ENCODE data around the gene PITPNM3. TPM values are rescaled to one million over a fixed set of nuclear protein-coding genes. Genes with fewer than 3 reads are reported as not detected.

The PITPNM3 gene
- total RNA-seq, 2 donors from 2014 or later, result 1.3 to 3.4 TPM

DNA sequence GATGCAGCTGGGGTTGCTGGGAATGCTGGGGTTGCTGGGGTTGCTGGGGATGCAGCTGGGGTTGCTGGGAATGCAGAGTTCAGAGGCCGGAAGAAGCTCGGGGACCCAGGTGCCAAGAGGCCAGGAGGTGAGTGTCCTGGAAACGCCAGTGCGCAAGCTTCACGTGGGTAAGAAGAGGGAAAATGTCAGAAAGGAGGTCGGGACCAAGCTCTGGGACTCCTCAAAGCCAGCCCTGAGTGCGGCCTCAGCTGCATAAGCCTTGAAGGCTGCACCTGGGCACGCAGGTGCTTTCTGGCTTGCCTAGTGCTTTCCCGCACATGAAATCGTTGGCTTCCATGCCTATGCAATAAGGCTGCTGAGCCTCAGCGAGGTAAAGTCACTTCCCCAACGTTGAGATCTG lies 48.3 kb downstream of the PITPNM3 start:
- no peak for TF ChIP-seq POLR2A (IDR thresholded peaks at IDR 0.05)
- TF ChIP-seq, protein P1, sequence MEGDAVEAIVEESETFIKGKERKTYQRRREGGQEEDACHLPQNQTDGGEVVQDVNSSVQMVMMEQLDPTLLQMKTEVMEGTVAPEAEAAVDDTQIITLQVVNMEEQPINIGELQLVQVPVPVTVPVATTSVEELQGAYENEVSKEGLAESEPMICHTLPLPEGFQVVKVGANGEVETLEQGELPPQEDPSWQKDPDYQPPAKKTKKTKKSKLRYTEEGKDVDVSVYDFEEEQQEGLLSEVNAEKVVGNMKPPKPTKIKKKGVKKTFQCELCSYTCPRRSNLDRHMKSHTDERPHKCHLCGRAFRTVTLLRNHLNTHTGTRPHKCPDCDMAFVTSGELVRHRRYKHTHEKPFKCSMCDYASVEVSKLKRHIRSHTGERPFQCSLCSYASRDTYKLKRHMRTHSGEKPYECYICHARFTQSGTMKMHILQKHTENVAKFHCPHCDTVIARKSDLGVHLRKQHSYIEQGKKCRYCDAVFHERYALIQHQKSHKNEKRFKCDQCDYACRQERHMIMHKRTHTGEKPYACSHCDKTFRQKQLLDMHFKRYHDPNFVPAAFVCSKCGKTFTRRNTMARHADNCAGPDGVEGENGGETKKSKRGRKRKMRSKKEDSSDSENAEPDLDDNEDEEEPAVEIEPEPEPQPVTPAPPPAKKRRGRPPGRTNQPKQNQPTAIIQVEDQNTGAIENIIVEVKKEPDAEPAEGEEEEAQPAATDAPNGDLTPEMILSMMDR (IDR thresholded peaks at IDR 0.05), result no peak
- H3K36me3 ChIP-seq (replicated peaks in 1 of 2; ENCODE audit: insufficient read depth in 1 of 2, low read depth in 2 of 2), result no peaks in the 10 kb centered on the region
- peaks cover 20% of the 10 kb centered on the region for H3K4me1 ChIP-seq
- intact Hi-C loops (cut with DNase I), result no loop called here
- ATAC-seq (no peak), DNase-seq (no peak)
- H3K27ac ChIP-seq, result no peak overlapping the region
- WGBS, 2 donors, result 69 to 83% methylated on average over 8 to 12 of the region's 12 CpGs
- no peak overlapping the region for H3K4me3 ChIP-seq
- H3K27me3 ChIP-seq, result no peaks in the 10 kb centered on the region
- no peaks in the 10 kb centered on the region for H3K9me3 ChIP-seq

DNA sequence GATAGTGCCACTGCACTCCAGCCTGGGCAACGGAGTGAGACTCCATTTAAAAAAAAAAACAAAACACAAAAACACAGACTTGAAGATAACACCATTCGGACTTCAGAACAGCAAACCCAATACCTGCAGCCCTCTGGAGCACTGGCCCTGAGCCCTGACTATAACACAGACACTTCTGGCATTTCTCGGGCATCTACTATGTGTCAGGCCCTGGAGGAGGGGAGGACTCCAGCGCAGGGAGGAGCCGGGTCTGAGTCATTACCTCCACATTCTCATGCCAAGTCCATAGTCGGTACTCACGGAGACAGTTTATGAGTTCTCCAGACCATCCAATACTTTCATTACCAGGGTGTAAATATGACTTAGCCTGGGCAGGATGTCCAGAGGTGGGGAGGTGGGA lies 48.8 kb downstream of the PITPNM3 start:
- H3K27me3 ChIP-seq, result no peaks in the 10 kb centered on the region
- no peak for DNase-seq
- no peaks in the 10 kb centered on the region for H3K9me3 ChIP-seq
- intact Hi-C loops (cut with DNase I), result no loop called here
- TF ChIP-seq POLR2A (IDR thresholded peaks at IDR 0.05), result no peak
- TF ChIP-seq, protein P1 (IDR thresholded peaks at IDR 0.05), result no peak
- H3K36me3 ChIP-seq (replicated peaks in 1 of 2; ENCODE audit: insufficient read depth in 1 of 2, low read depth in 2 of 2), result no peaks in the 10 kb centered on the region
- H3K4me3 ChIP-seq, result no peak overlapping the region
- ATAC-seq, result no peak
- no peak overlapping the region for H3K27ac ChIP-seq
- peaks cover 20% of the 10 kb centered on the region for H3K4me1 ChIP-seq
- WGBS, 2 donors, result 66 to 72% methylated on average over 7 of the region's 7 CpGs

DNA sequence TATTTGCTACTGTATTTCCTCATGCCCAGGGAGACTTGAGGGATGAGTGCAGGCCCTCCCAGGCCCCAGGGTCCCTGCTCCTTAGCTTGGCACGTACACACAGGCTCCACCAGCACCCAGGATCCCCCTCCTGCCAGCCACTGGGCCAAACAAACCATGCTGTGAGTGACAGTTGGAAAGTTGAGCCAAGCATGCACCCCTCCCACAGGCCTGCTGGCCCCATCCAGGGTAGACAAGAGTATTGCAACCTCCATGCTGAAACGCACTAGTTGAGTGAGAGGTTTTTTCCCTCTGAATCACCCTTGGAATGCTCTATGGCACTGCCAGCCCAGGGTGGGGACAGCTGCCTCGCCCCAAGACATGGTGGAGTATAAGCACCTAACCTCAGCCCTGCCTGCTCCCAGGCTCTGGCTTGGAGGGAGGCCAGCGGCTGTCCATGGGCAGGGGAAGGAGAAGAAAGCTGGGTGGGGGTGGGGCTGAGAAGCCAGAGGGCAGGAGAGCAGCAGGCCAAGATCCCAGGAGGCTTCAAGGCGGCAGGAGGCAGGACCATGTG lies 49.6 kb downstream of the PITPNM3 start:
- DNase-seq, result no peak
- TF ChIP-seq, protein P1 (IDR thresholded peaks at IDR 0.05), result no peak
- no peak for TF ChIP-seq POLR2A (IDR thresholded peaks at IDR 0.05)
- 50 to 63% methylated on average over 2 to 4 of the region's 5 CpGs for WGBS, 2 donors

GRCh38 chr17:6505425-6506142 lies 50.8 kb downstream of the PITPNM3 start:
- 90 to 91% methylated on average over 12 of the region's 12 CpGs for WGBS, 2 donors
- Histone ChIP-seq H3K36me3 (replicated peaks in 1 of 2; ENCODE audit: insufficient read depth in 1 of 2, low read depth in 2 of 2) (no peaks in the 10 kb centered on the region), H3K4me3 (no peak overlapping the region), H3K27me3 (no peaks in the 10 kb centered on the region), H3K9me3 (no peaks in the 10 kb centered on the region), H3K4me1 (peaks cover 15% of the 10 kb centered on the region), H3K27ac (no peak overlapping the region)
- no peak for DNase-seq
- TF ChIP-seq POLR2A (IDR thresholded peaks at IDR 0.05), result no peak
- TF ChIP-seq, protein P1 (IDR thresholded peaks at IDR 0.05), result no peak
- intact Hi-C loops (cut with DNase I), result no loop called here
- no peak for ATAC-seq

More for the DNA sequence above, 49.6 kb downstream of the PITPNM3 start:
- Histone ChIP-seq H3K4me1 (peaks cover 20% of the 10 kb centered on the region), H3K9me3 (no peaks in the 10 kb centered on the region), H3K27ac (no peak overlapping the region), H3K36me3 (replicated peaks in 1 of 2; ENCODE audit: insufficient read depth in 1 of 2, low read depth in 2 of 2) (no peaks in the 10 kb centered on the region), H3K27me3 (no peaks in the 10 kb centered on the region), H3K4me3 (no peak overlapping the region)
- ATAC-seq, result no peak
- intact Hi-C loops (cut with DNase I), result no loop called here
